OCI-LY3 (cell line): ENCODE measurements around the gene GPR155.

Experiments used
- H2AFZ ChIP-seq: fragments of 200-600, 300-600 bp; shearing (Covaris generic); 2 replicates; pipeline ENCODE4 v1.6.0; 2014; ENCODE audit warnings: antibody characterized with exemption, low read depth, low read length
- H3K27ac ChIP-seq: fragments of 200-600, 300-600 bp; sonication (generic); 2 replicates; pipeline ENCODE4 v1.5.1; 2014; ENCODE audit warnings: mild to moderate bottlenecking, low read length, moderate library complexity, mixed read lengths
- H3K27me3 ChIP-seq: fragments of 200-600, 300-600 bp; sonication (generic); 2 replicates; pipeline ENCODE4 v1.6.1; 2014; ENCODE audit warnings: low read depth, low read length, mixed read lengths
- H3K36me3 ChIP-seq: fragments of 200-600, 300-600 bp; sonication (generic); replicated peaks from 2 replicates; pipeline ENCODE3; 2014; ENCODE audit warnings: low read depth, low read length, mixed read lengths
- H3K4me1 ChIP-seq: fragments of 300-600, 200-600 bp; sonication (generic); 2 replicates; pipeline ENCODE4 v1.6.1; 2014; ENCODE audit warnings: low read length, mixed read lengths
- H3K4me2 ChIP-seq: fragments of 200-600, 300-600 bp; sonication (generic); 2 replicates; pipeline ENCODE4 v1.6.1; 2014; ENCODE audit warnings: low read length, mixed read lengths
- H3K4me3 ChIP-seq: fragments of 300-600, 200-600 bp; sonication (generic); 2 replicates; pipeline ENCODE4 v1.5.1; 2014; ENCODE audit warnings: antibody characterized with exemption, mild to moderate bottlenecking, low read length, moderate library complexity
- H3K79me2 ChIP-seq: fragments of 300-600, 200-600 bp; shearing (Covaris generic); 2 replicates; pipeline ENCODE4 v1.6.1; 2014; ENCODE audit warnings: mild to moderate bottlenecking, low read length, mixed read lengths
- H3K9ac ChIP-seq: fragments of 300-600, 200-600 bp; shearing (Covaris generic); 2 replicates; pipeline ENCODE4 v1.6.0; 2014; ENCODE audit warnings: mild to moderate bottlenecking, low read length, moderate library complexity
- H3K9me3 ChIP-seq: fragments of 200-600, 300-600 bp; shearing (Covaris generic); 2 replicates; pipeline ENCODE4 v1.6.1; 2014; ENCODE audit warnings: low read length, mixed read lengths; ENCODE audit not compliant: insufficient read depth
- H4K20me1 ChIP-seq: fragments of 200-600, 300-600 bp; sonication (generic); 2 replicates; pipeline ENCODE4 v1.6.1; 2016; ENCODE audit warnings: low read length, mixed read lengths; ENCODE audit not compliant: insufficient read depth
- EZH2phosphoT487 ChIP-seq: fragments of 200-600 bp; shearing (Covaris generic); IDR thresholded peaks from 2 replicates; pipeline ENCODE4 v1.6.1; 2018; ENCODE audit warnings: antibody characterized with exemption, mixed run types, low read depth
- TF ChIP-seq, protein P1 (sequence below): fragments of 200-600, 300-600 bp; sonication (generic); IDR thresholded peaks from 2 replicates; pipeline ENCODE4 v1.5.1; 2014; ENCODE audit warnings: antibody characterized with exemption, low read length, low read depth

Gene GPR155

DNA sequence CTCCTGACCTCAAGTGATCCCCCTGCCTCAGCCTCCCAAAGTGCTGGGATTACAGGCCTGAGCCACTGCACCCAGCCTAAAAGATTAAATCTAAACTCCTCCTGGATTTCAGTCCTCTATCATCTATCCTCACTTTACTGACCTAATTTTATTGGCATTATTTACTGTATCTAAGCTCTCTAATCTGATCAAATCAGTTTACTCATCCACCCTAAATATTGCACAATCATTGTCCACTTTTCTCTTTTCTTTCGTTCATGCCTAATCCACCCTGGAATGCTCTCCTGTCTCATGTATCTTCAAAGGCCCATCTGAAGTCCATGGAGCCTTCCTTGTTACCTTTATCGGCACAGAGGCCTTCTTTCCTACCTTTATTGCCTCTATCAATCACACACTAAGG lies 31.6 kb upstream of the GPR155 start:
- Histone ChIP-seq H3K36me3 (no peaks in the 10 kb centered on the region), H3K4me3 (no peak overlapping the region), H3K9me3 (no peaks in the 10 kb centered on the region), H3K27ac (no peak overlapping the region), H2AFZ (no peak overlapping the region), H3K9ac (no peak overlapping the region), H4K20me1 (no peaks in the 10 kb centered on the region), H3K79me2 (no peaks in the 10 kb centered on the region), H3K27me3 (no peaks in the 10 kb centered on the region), H3K4me2 (no peak overlapping the region), H3K4me1 (peaks cover 18% of the 10 kb centered on the region)
- TF ChIP-seq EZH2phosphoT487 = no peak
- TF ChIP-seq, protein P1, sequence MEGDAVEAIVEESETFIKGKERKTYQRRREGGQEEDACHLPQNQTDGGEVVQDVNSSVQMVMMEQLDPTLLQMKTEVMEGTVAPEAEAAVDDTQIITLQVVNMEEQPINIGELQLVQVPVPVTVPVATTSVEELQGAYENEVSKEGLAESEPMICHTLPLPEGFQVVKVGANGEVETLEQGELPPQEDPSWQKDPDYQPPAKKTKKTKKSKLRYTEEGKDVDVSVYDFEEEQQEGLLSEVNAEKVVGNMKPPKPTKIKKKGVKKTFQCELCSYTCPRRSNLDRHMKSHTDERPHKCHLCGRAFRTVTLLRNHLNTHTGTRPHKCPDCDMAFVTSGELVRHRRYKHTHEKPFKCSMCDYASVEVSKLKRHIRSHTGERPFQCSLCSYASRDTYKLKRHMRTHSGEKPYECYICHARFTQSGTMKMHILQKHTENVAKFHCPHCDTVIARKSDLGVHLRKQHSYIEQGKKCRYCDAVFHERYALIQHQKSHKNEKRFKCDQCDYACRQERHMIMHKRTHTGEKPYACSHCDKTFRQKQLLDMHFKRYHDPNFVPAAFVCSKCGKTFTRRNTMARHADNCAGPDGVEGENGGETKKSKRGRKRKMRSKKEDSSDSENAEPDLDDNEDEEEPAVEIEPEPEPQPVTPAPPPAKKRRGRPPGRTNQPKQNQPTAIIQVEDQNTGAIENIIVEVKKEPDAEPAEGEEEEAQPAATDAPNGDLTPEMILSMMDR = no peak

DNA sequence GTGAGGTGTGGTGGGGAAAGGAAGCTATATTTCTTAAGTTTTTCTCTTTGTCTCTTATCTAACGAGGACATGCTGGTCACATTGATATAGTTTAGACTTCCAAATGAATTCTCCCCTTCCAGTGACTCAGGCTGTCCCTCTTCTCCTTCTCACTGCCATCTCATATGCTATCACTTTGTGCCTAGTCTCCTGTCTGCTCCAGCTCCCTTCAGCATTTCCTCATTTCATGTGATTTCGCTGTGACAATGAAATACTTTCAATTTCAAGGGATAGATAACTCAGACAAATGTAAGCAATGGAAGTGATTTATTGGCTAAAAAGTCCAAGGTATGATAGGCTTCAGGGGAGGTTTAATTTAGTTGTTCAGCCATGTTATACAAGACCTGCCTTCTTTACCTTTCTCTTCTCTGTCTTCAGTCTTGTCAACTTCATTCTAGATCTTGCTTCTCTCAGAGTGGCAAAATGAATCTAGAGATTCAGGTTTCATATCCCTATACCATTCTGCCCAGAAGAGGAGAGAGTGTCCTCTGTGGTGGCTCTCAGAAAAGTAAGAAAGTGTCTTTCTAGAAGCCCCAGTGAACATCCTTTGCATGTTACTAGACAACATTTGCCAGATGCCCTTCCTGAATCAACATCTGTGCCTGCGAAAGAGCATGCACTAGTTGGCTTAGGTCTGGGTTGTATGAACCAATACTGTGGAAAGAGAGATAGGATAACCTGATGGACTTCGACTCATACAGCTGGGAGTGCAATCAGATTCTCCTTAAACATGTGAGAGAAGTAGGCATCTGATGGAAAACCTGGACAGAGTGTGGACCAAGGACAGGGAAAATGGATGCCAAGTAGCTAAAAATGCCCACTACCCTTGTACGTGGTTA lies 29.9 kb upstream of the GPR155 start:
- no peaks in the 10 kb centered on the region for H3K27me3 ChIP-seq
- no peak overlapping the region for H3K4me2 ChIP-seq
- peaks cover 12% of the 10 kb centered on the region; the same call in 1 of the 2 replicates for H3K9me3 ChIP-seq
- no peaks in the 10 kb centered on the region for H3K79me2 ChIP-seq
- no peak overlapping the region for H3K27ac ChIP-seq
- peaks cover 2% of the 10 kb centered on the region for H3K36me3 ChIP-seq
- H3K4me1 ChIP-seq = peaks cover 10% of the 10 kb centered on the region
- no peaks in the 10 kb centered on the region for H4K20me1 ChIP-seq
- no peak overlapping the region for H3K9ac ChIP-seq
- no peak for TF ChIP-seq EZH2phosphoT487
- TF ChIP-seq, protein P1 = no peak
- 0 out of 2 replicates have a peak overlapping the region, but pooled peaks have one; percentile 65 for H2AFZ ChIP-seq
- no peak overlapping the region for H3K4me3 ChIP-seq

DNA sequence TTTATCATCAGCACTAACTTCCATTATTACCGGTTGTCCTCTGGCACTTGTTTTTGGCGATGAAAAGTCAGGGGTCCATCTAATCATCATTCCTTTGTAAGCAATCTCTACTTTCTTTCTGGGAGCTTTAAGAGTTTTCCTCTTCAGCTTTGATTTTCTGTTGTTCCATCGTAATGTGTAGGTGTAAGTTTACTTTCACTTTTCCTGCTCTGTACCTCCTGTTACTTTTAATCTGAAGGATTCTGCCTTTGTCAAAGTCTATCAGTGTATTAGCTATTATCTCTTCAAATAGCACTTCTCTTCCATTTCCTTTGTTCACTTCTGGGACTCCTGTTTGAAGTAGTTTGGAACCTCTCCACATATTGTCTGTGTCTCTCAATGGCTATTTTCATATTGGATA lies 25.5 kb upstream of the GPR155 start:
- peaks cover 28% of the 10 kb centered on the region; the same call in 1 of the 2 replicates for H3K9me3 ChIP-seq
- H3K27ac ChIP-seq = no peak overlapping the region
- H3K79me2 ChIP-seq = no peaks in the 10 kb centered on the region
- H3K4me2 ChIP-seq = no peak overlapping the region
- no peak overlapping the region for H2AFZ ChIP-seq
- H3K9ac ChIP-seq = no peak overlapping the region
- peaks cover 10% of the 10 kb centered on the region for H3K4me1 ChIP-seq
- no peaks in the 10 kb centered on the region for H4K20me1 ChIP-seq
- no peak for TF ChIP-seq EZH2phosphoT487
- TF ChIP-seq, protein P1 = no peak
- H3K36me3 ChIP-seq = peaks cover 9% of the 10 kb centered on the region
- no peak overlapping the region for H3K4me3 ChIP-seq
- H3K27me3 ChIP-seq = no peaks in the 10 kb centered on the region

DNA sequence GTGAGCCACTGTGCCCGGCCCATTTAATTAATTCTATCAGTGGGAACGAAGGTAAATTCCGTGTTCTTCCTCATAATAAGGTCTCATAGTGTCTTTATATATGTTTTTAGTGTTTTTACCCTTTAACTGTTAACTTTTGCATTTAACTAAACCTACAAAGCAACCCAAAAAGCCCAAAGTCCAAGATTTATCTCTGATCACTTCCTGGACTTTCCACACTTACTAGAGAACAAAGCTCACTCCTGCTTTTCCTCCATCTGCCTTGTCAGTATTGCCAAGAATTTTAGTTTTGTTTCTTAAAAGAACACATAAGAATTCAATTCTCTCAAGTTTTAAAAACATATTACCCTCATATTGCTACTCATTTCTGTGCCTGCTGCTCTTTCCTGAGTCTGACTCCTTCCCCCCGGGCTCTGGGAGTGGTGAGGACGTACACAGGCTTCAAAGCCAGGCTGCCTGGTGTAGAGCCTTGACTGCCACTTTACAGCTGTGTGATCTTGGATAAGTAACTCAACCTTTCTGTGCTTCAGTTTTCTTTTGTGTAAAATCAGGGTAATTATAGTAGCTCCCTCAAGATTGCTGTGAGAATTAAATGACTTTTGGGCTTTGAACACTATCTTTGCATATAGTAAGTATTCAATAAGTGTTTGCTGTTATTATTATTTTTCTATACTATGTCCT lies 24.9 kb upstream of the GPR155 start:
- Histone ChIP-seq H3K27ac (no peak overlapping the region), H3K9ac (no peak overlapping the region), H3K79me2 (no peaks in the 10 kb centered on the region), H3K4me3 (no peak overlapping the region), H3K4me1 (peaks cover 6% of the 10 kb centered on the region), H4K20me1 (no peaks in the 10 kb centered on the region), H3K27me3 (no peaks in the 10 kb centered on the region), H3K36me3 (peaks cover 9% of the 10 kb centered on the region), H3K9me3 (peaks cover 28% of the 10 kb centered on the region; the same call in 1 of the 2 replicates), H3K4me2 (no peak overlapping the region), H2AFZ (no peak overlapping the region)
- no peak for TF ChIP-seq EZH2phosphoT487
- TF ChIP-seq, protein P1 = no peak
